HG03045 (cell line): Measurements from ENCODE around the gene HOXB1.
A peak's percentile ranks its signal among the peaks of the same experiment; 100 is the strongest.
"Not testable (repeated sequence)": the region's sequence is repeated elsewhere in the genome, so short reads cannot be mapped to it uniquely, and the experiment has no call there.

Experiments used
- ATAC-seq: cut with Tn5 transposase; IDR thresholded peaks from one replicate; pipeline ENCODE4 v1.9.1; 2021; ENCODE audit warnings: mild to moderate bottlenecking, moderate library complexity; ENCODE audit not compliant: unreplicated experiment

HOXB1 gene

DNA sequence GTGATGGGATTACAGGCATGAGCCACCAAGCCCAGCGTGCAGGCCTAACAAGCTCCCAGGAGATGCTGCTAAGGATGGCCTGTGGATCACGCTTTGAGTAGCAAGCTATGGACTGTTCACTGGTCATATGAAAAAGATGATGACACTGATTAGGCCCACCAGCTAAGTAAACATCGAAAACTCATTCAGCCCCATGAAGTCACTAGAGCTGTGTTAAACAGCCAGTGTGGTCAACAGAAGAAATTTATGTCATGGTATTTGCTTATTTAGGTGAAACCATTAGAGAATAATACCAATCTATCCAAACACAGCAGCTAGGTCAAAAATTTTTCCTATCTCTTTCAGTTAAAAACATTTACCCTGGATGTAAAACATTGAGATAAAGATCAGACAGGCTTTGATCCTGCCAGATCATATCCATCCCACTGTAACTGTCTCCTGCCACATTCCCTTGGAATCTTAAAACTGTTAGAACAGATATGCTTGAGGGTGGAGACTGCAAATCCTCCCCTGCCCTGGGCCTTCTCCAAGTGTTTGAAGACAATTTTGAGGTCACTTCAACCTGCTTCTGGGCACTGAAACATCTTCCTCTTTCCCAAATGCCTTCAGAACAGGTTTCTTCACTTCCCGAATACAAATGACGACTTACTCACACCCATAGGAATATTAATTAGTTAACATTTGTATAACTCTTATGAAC lies 30.9 kb downstream of the HOXB1 start:
- ATAC-seq: no peak

DNA sequence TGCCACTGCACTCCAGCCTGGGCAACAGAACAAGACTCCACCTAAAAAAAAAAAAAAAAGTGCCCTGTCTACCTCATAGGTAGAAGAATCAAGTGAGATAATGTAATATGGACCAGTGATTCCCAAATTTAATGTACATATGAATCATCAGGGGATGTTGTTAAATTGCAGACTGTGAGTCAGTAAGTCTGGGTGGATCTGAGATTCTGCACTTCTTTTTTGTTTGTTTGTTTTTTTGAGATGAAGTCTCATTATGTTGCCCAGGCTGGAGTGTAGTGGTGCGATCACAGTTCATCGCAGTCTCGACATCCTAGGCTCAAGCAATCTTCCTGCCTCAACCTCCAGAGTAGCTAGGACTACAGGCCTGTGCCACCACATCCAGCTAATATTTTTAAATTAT lies 31.6 kb downstream of the HOXB1 start:
- no peak for ATAC-seq

DNA sequence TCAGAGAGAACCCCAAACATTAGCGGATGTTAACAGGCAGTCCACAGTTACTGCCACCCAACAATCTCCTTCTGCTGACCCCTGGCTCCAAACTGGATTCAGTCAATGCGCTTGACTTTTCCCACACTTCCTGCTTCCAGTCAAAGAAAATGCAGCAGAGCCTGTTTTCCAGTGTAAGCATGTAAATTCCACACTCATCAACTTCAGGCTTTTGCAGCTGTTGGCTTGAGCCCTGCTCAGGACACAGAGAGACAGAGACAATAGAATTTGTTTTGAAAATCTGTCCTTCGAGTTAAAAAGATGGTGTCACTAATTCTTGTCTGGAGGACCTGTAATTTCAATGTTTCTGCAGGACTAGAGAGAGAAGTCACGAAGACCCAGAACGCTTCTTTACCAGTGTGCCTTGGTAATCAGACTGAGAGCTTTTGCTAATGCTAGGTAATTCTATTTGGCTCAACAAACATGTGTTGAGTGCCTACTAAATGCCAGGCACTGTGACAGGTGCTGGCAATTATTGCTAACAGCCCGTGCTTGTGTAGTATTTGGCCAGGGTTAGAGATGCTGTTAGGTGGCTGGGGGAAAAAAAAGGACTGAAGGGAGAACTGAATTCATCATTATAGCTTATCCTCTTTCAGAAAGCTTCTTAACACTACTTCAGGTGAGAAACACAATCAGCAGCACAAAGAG lies 32.5 kb downstream of the HOXB1 start:
- ATAC-seq: no peak

DNA sequence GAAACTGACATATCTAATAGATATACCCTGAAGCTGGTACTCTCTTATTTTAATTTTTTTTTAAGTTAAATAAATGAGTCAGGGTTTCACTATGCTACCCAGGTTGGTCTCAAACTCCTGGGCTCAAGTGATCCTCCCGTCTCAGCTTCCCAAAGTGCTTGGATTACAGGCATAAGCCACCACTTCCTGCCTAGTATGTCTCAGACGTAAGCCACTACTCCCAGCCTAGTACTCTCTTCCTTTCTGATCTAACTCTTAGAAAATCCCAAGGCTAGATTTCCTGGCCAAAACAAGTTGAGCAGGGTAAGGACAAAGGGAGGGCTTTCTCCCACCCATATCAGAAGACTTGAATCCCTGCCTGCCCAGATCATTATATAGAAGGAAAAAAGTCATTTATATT lies 33.7 kb downstream of the HOXB1 start:
- no peak for ATAC-seq

GRCh38 chr17:48494335-48494734 lies 36.5 kb downstream of the HOXB1 start:
- no peak for ATAC-seq

- ATAC-seq: peak; percentile 77
Measured at GRCh38 chr17:48492401-48493298, 38.2 kb downstream of the HOXB1 start.

- no peak for ATAC-seq
Measured at GRCh38 chr17:48491527-48492273, 39.1 kb downstream of the HOXB1 start.

DNA sequence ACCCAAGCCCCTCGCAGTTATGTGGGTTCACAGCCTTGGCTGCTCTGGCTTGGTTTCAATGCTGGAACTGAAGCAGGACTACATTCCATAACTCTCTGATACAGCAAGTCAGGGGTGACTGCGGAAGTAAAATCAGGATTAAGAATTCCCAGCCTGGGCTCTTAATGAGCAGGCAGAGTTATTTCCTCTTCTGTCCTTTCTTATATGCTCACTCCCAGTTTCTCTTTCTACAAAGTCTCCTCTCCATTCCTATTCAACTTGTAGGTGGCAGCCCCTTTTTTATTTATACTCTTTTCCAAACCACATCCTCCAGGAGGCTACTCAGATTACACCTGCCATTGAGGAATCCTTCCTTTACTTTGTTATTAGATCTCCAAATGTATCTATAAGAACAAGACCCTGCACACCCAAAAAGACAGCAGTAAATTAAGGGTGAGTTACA lies 40.3 kb downstream of the HOXB1 start:
- ATAC-seq: no peak

DNA sequence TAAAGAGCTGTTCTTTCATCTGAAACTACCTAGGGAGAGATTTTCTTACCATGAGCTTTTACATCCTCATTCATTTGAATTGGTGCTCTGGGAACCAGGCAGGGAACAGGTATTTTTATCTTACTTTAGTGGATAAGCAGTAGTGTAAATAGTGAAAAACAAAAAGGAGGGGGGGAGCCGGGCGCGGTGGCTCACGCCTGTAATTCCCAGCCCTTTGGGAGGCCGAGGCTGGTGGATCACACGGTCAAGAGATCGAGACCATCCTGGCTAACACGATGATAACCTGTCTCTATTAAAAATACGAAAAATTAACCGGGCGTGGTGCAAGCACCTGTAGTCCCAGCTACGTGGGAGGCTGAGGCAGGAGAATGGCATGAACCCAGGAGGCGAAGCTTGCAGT lies 41.0 kb downstream of the HOXB1 start:
- no peak for ATAC-seq

- ATAC-seq: no peak
Measured at GRCh38 chr17:48488548-48489106, 42.2 kb downstream of the HOXB1 start.

GRCh38 chr17:48487221-48487620 lies 43.6 kb downstream of the HOXB1 start:
- no peak for ATAC-seq

- no peak for ATAC-seq
Measured at GRCh38 chr17:48486557-48486956, 44.3 kb downstream of the HOXB1 start.

- ATAC-seq: no peak
Measured at GRCh38 chr17:48484850-48485249, 46.0 kb downstream of the HOXB1 start.

DNA sequence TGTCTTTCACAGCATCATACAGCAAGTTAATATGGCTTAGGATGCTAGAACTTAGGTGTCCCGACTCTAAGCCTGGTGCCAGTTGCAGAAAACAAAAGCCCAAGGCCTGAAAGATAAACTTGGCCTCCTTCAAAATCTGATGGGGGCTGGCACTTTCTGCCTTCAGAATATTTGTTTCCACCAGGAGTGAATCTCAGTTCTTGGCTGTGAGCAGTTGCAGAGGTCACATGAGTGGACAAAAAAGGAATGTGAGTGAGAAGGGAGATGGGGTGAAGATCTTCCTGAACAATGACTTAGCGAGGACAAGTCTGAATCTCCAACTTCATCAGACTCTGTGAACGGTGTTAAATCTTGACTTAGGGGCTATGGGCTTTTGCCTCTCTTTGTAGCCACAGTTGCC lies 46.6 kb downstream of the HOXB1 start:
- no peak for ATAC-seq

DNA sequence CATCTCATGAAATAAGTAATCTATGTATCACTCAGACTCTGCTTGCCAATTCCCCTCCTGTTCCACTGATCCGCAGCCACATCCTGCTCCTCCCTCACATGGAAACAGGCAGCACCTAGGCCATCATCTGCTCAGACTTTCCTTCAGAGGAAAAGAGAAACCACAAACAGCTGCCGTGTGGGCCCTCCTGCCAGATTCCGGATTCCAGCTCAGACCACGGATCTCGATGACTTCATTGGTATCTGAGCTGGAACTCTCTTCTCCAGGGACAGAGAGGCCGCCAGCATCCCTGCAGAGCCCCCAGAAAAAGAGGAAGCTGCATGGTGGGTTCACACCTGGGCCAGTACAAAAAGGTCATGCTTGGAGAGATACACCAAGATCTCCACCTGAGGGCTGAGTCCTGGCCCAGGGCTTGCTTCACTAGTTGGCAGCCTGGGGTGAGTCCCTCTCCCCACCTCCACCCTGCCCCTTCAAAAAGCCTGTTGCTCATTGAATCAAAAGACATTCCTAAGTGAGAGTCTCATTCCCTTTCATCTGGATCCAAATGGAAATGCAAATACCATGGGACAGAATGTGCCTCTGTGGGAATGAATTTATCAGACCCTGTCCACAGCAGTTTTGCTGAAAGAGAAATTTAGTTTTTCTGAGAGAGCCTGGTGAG lies 47.2 kb downstream of the HOXB1 start:
- ATAC-seq: no peak

DNA sequence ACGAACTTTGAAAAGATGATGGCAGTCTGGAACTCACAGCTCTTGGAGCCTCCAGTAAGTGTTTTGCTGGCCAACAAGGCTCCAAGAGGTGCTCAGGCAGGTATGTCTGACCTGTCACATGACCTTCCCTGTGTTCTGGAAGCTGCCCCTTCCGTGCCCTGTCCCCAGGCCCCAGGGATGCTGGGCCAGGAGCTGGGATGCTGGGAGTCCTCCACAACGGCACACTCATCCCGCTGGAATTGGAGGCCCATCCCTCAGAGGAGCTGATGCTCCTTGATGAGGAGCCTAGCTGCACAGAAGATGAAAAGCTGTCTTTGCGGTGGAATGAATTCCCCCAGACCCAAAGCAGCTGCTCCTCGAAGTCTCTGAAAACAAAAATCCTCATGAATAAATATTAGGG lies 47.8 kb downstream of the HOXB1 start:
- no peak for ATAC-seq

DNA sequence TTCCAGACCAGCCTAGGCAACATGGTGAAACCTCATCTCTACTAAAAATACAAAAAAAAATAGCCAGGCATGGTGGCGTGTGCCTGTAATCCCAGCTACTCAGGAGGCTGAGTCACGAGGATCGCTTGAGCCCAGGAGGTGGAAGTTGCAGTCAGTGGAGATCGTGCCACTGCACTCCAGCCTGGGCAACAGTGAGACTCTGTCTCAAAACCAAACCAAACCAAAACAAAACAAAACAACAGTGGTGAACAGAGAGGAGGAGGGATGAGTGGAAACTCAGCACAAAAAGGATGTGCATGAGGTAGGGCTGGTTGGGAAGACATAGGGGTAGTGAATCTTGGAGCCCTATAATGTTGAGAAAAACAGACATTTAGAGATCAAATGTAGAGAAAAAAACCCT lies 48.5 kb downstream of the HOXB1 start:
- ATAC-seq: not testable (repeated sequence)

GRCh38 chr17:48479014-48479402 lies 51.8 kb downstream of the HOXB1 start:
- ATAC-seq: no peak
